GM12878 (cell line): Measurements from ENCODE around the gene DMRTA2. TPM values are rescaled to one million over a fixed set of nuclear protein-coding genes. Genes with fewer than 3 reads are reported as not detected.

Source experiments
- ATAC-seq: fragments of 200-7000 bp; cut with Tn5 transposase; 3 replicates; pipeline ENCODE4 v1.9.1; 2020; ENCODE audit warnings: mild to moderate bottlenecking, moderate library complexity
- BruUV-seq: library from RNA; stranded (reverse); fragments of 400-500 nt; replicated peaks from 2 replicates; lab custom pipeline; 2021; lab: Mats Ljungman, UMichigan
- CTCF ChIA-PET: fragments of 300-600 bp; sonication (Branson Sonifier 250); formaldehyde crosslinking; extraction: SDS; loops from one replicate; lab custom pipeline; 2021; ENCODE audit warnings: inconsistent platforms; lab: Yijun Ruan, JAX
- POLR2A ChIA-PET: fragments of 350-600 bp; formaldehyde crosslinking; extraction: SDS; loops from one replicate; lab custom pipeline; 2021; ENCODE audit warnings: inconsistent platforms; lab: Charles Lee
- RAD21 ChIA-PET: fragments of 300-600 bp; sonication (Branson Sonifier 250); formaldehyde crosslinking; loops from one replicate; lab custom pipeline; 2023; ENCODE audit warnings: antibody characterized with exemption; ENCODE audit not compliant: unreplicated experiment; lab: Charles Lee
- SMC1A ChIA-PET: fragments of 300-600 bp; sonication (Branson Sonifier 250); formaldehyde crosslinking; loops from one replicate; lab custom pipeline; 2023; ENCODE audit not compliant: unreplicated experiment, uncharacterized antibody; lab: Charles Lee
- DNase-seq: peaks from one replicate; pipeline ENCODE4 v3.0.0-alpha.2; 2011; ENCODE audit warnings: low read depth, low spot score
- FAIRE-seq: peaks from 3 replicates; lab custom pipeline; 2011; peaks lifted over from hg19 to GRCh38; lab: Jason Lieb, UNC
- H2AFZ ChIP-seq: 2 replicates; pipeline ENCODE4 v1.6.0; 2011; ENCODE audit warnings: low read depth, low read length, control low read depth; ENCODE audit not compliant: control insufficient read depth
- H3K27ac ChIP-seq: 2 replicates; pipeline ENCODE4 v1.5.1; 2011; ENCODE audit warnings: control low read depth; ENCODE audit not compliant: control insufficient read depth, insufficient read depth
- H3K27me3 ChIP-seq, 2 experiments: replicated peaks in 1 of 2; 2 replicates each; pipeline versions ENCODE4 v1.6.0 to v1.6.1; 2011; ENCODE audit warnings: low read length in 1 of 2; ENCODE audit not compliant: control insufficient read depth in 2 of 2, insufficient read depth in 2 of 2
- H3K36me3 ChIP-seq, 2 experiments: 2 replicates each; pipeline ENCODE4 v1.5.1; 2011; ENCODE audit warnings: low read length in 1 of 2; ENCODE audit not compliant: control insufficient read depth in 2 of 2, insufficient read depth in 2 of 2
- H3K4me1 ChIP-seq: 2 replicates; pipeline ENCODE4 v1.6.1; 2011; ENCODE audit warnings: mild to moderate bottlenecking, low read length, moderate library complexity, mixed read lengths; ENCODE audit not compliant: control insufficient read depth, insufficient read depth
- H3K4me2 ChIP-seq: 2 replicates; pipeline ENCODE4 v1.6.0; 2011; ENCODE audit warnings: control low read depth; ENCODE audit not compliant: control insufficient read depth, insufficient read depth
- H3K4me3 ChIP-seq: fragments of 200-600 bp; sonication (generic); 2 replicates; pipeline ENCODE4 v1.5.1; 2016
- H3K79me2 ChIP-seq: 2 replicates; pipeline ENCODE4 v1.6.0; 2011; ENCODE audit warnings: low read length; ENCODE audit not compliant: control insufficient read depth, insufficient read depth
- H3K9ac ChIP-seq: 2 replicates; pipeline ENCODE4 v1.8.0; 2011; ENCODE audit warnings: low read length, control low read depth, mixed read lengths; ENCODE audit not compliant: control insufficient read depth, insufficient read depth
- H3K9me3 ChIP-seq: replicated peaks from 3 replicates; pipeline ENCODE4 v1.5.1; 2011; ENCODE audit warnings: mild to moderate bottlenecking, low read length; ENCODE audit not compliant: control insufficient read depth, insufficient read depth
- H4K20me1 ChIP-seq: 2 replicates; pipeline ENCODE4 v1.6.0; 2011; ENCODE audit not compliant: control insufficient read depth, insufficient read depth
- CBX5 ChIP-seq: sonication (generic); IDR thresholded peaks from 2 replicates; pipeline ENCODE4 v1.6.1; 2016; ENCODE audit warnings: low read depth, moderate library complexity, mild to moderate bottlenecking, inconsistent platforms
- CHD1 ChIP-seq: IDR thresholded peaks from 2 replicates; pipeline ENCODE4 v1.6.1; 2012; ENCODE audit warnings: low read depth, low read length, improper control_type of control experiment
- ELK1 ChIP-seq: IDR thresholded peaks from 2 replicates; pipeline ENCODE4 v1.6.1; 2012; ENCODE audit warnings: low read depth, low read length, improper control_type of control experiment
- HCFC1 ChIP-seq: fragments of 150-350 bp; IDR thresholded peaks from 2 replicates; pipeline ENCODE4 v1.6.1; 2014; ENCODE audit warnings: low read length
- IKZF1 ChIP-seq: fragments of 450-650 bp; conservative IDR thresholded peaks from 2 replicates; pipeline ENCODE4 v1.6.1; 2017; ENCODE audit warnings: antibody characterized with exemption, mild to moderate bottlenecking
- IRF5 ChIP-seq: fragments of 450-650 bp; IDR thresholded peaks from 2 replicates; pipeline ENCODE4 v1.6.1; 2017; ENCODE audit warnings: borderline replicate concordance
- KLF5 ChIP-seq: fragments of 450-650 bp; IDR thresholded peaks from 2 replicates; pipeline ENCODE4 v1.6.1; 2014; ENCODE audit warnings: mild to moderate bottlenecking; ENCODE audit not compliant: partially characterized antibody
- MAX ChIP-seq: IDR thresholded peaks from 2 replicates; pipeline ENCODE4 v1.6.1; 2012; ENCODE audit warnings: low read depth, low read length, improper control_type of control experiment
- MYB ChIP-seq: fragments of 150-350 bp; IDR thresholded peaks from 2 replicates; pipeline ENCODE4 v1.6.1; 2014; ENCODE audit warnings: mild to moderate bottlenecking, low read depth, low read length, borderline replicate concordance
- NR2F1 ChIP-seq: fragments of 450-650 bp; conservative IDR thresholded peaks from 2 replicates; pipeline ENCODE4 v1.6.1; 2017; ENCODE audit warnings: mild to moderate bottlenecking
- PAX5 ChIP-seq: IDR thresholded peaks from 2 replicates; pipeline ENCODE4 v1.6.1; 2011; ENCODE audit warnings: low read depth, low read length, borderline replicate concordance
- RB1 ChIP-seq: fragments of 450-650 bp; formaldehyde crosslinking; IDR thresholded peaks from 2 replicates; pipeline ENCODE4 v1.6.1; 2017; ENCODE audit warnings: mild to moderate bottlenecking, borderline replicate concordance
- SMARCA5 ChIP-seq: fragments of 450-650 bp; IDR thresholded peaks from 2 replicates; pipeline ENCODE4 v1.6.1; 2017; ENCODE audit warnings: mild to moderate bottlenecking
- TAF1 ChIP-seq: IDR thresholded peaks from 2 replicates; pipeline ENCODE4 v1.6.1; 2011; ENCODE audit warnings: mild to moderate bottlenecking, low read depth, low read length, borderline replicate concordance
- TARDBP ChIP-seq: IDR thresholded peaks from 2 replicates; pipeline ENCODE4 v1.6.1; 2016; ENCODE audit warnings: borderline replicate concordance
- USF1 ChIP-seq: IDR thresholded peaks from 2 replicates; pipeline ENCODE4 v1.6.1; 2011; ENCODE audit warnings: borderline replicate concordance, low read depth, mild to moderate bottlenecking, moderate library complexity, mixed read lengths, low read length; ENCODE audit not compliant: insufficient read depth; ENCODE audit errors: extremely low read length
- WGBS: methylation state at CpG from one replicate; pipeline ENCODE4 v1.1.6; 2016; ENCODE audit warnings: low lambda C conversion rate; ENCODE audit not compliant: insufficient replicate concordance, insufficient coverage; ENCODE audit errors: missing lambda C conversion rate; 5-methylcytosine and 5-hydroxymethylcytosine counted together
- in situ Hi-C: fragments of 300-500 bp; cut with MboI; formaldehyde crosslinking; loops from 9 replicates; pipeline ENCODE4 v1.14.3; 2018; ENCODE audit warnings: mixed read lengths
- intact Hi-C: fragments of 100-400 bp; cut with micrococcal nuclease; formaldehyde crosslinking; loops from one replicate; pipeline ENCODE4 v1.14.2; 2022; ENCODE audit not compliant: unreplicated experiment
- polyA plus RNA-seq, 11 experiments: library from polyadenylated mRNA; depleted of rRNA in 4 of 11; unstranded in 6 of 11; stranded (reverse) in 5 of 11; fragments of >200 nt; fragmentation: Nextera tagmentation in 4 of 11; fragmentation: Illumina TruSeq in 1 of 11; extraction: Ambion mirVana in 4 of 11; extraction: Trizol in 1 of 11; gene quantifications; 1 replicate in 1 of 11; 2 replicates in 10 of 11; pipeline versions ENCODE4 v1.2.1 to v1.2.3, GENCODE V29; 2011 to 2016; ENCODE audit warnings: inconsistent platforms in 2 of 11, missing spikeins in 2 of 11, low read depth in 1 of 11
- total RNA-seq, 4 experiments: library from RNA; depleted of rRNA in 3 of 4; stranded (reverse); fragments of >200 nt in 3 of 4; fragmentation: Illumina TruSeq in 1 of 4; extraction: Trizol in 1 of 4; gene quantifications; 2 replicates each; pipeline versions ENCODE4 v1.2.1 to v1.2.3, GENCODE V29; 2013 to 2021

DMRTA2 gene
- total and polyA plus RNA-seq, 10 of the 15 experiments (the other 5 are each of a cell fraction or from before 2014, with no cell fraction given) = not detected

GRCh38 chr1:50417946-50418599 lies 5.2 kb downstream of the DMRTA2 start (continued):
- no peak for TF ChIP-seq RB1
- TF ChIP-seq CBX5 = no peak
- TF ChIP-seq TAF1 = no peak
- no peak for TF ChIP-seq CHD1

- CTCF ChIA-PET = no interaction called here
Observed at GRCh38 chr1:50417507-50417906, 5.7 kb downstream of the DMRTA2 start.

More at GRCh38 chr1:50417507-50417906, 5.7 kb downstream of the DMRTA2 start:
- H4K20me1 ChIP-seq = no peaks in the 10 kb centered on the region
- H3K9me3 ChIP-seq = no peaks in the 10 kb centered on the region; the same call in 2 of the 3 replicates
- no peak overlapping the region for H2AFZ ChIP-seq
- BruUV-seq = no TSS peak
- WGBS = 25% methylated on average over 19 of the region's 23 CpGs
- no peaks in the 10 kb centered on the region for H3K36me3 ChIP-seq
- POLR2A ChIA-PET = no interaction called here
- H3K4me1 ChIP-seq = no peaks in the 10 kb centered on the region
- no peak for TF ChIP-seq IRF5
- no peak for TF ChIP-seq ELK1
- TF ChIP-seq NR2F1 = no peak
- TF ChIP-seq MYB = no peak
- no peak for TF ChIP-seq IKZF1
- TF ChIP-seq KLF5 = no peak
- no peak for TF ChIP-seq USF1
- no peak for TF ChIP-seq PAX5
- TF ChIP-seq MAX = no peak
- TF ChIP-seq SMARCA5 = no peak
- TF ChIP-seq HCFC1 = no peak
- no peak for TF ChIP-seq TARDBP
- RAD21 ChIA-PET = no interaction called here
- DNase-seq = no peak
- no peak overlapping the region for H3K27ac ChIP-seq
- FAIRE-seq = no peak
- no peak overlapping the region for H3K4me2 ChIP-seq
- no peak for ATAC-seq
- intact Hi-C loops = no loop called here
- H3K27me3 ChIP-seq = peaks cover 14 to 32% of the 10 kb centered on the region in 2 experiments
- in situ Hi-C loops = no loop called here
- SMC1A ChIA-PET = no interaction called here
- no peak overlapping the region for H3K4me3 ChIP-seq
- H3K79me2 ChIP-seq = no peaks in the 10 kb centered on the region
- no peak overlapping the region for H3K9ac ChIP-seq
